Tibial artery (tissue), 4 donors: ENCODE measurements around the gene WASF1.
A peak's percentile ranks its signal among the peaks of the same experiment; 100 is the strongest.

Experiments
- DNase-seq, 2 donors: peaks; one replicate each; pipeline ENCODE4 v3.0.0-alpha.2; 2019
- H3K27ac ChIP-seq, 2 donors: fragments of 200-600 bp; sonication (generic) in 1 of 2; 1 replicate in 1 of 2; 2 replicates in 1 of 2; pipeline ENCODE4 v1.5.1; 2018 to 2019; ENCODE audit warnings: mild to moderate bottlenecking in 1 of 2
- H3K27me3 ChIP-seq, 2 donors: fragments of 200-600 bp; sonication (generic) in 1 of 2; one replicate each; pipeline versions ENCODE4 v1.5.1 to v1.6.0; 2016 to 2019
- H3K36me3 ChIP-seq, 3 donors: fragments of 200-600 bp; sonication (generic) in 2 of 3; one replicate each; pipeline ENCODE4 v1.5.1; 2016 to 2019; ENCODE audit warnings: mild to moderate bottlenecking in 2 of 3
- H3K4me1 ChIP-seq, 4 donors: fragments of 200-600 bp; sonication (generic) in 2 of 4; 1 replicate in 3 of 4; 2 replicates in 1 of 4; pipeline ENCODE4 v1.5.1; 2016 to 2019
- H3K4me3 ChIP-seq, 2 donors: fragments of 200-600 bp; sonication (generic) in 1 of 2; 1 replicate in 1 of 2; 2 replicates in 1 of 2; pipeline ENCODE4 v1.5.1; 2018 to 2019; ENCODE audit warnings: mild to moderate bottlenecking in 2 of 2
- H3K9me3 ChIP-seq, 3 donors: fragments of 200-600 bp; sonication (generic) in 1 of 3; one replicate each; pipeline ENCODE4 v1.5.1; 2016 to 2019
- intact Hi-C: fragments of 100-400 bp; cut with DNase I; formaldehyde crosslinking; loops from one replicate; pipeline ENCODE4 v1.15.0; 2023; ENCODE audit warnings: low total_unique reads
- TF ChIP-seq, protein P1 (sequence below), 2 experiments: fragments of 200-600 bp in 1 of 2; fragments of 450-650 bp in 1 of 2; IDR thresholded peaks; one replicate each; pipeline ENCODE4 v1.5.1; 2017 to 2019; ENCODE audit warnings: antibody characterized with exemption in 2 of 2, mild to moderate bottlenecking in 1 of 2, moderate library complexity in 1 of 2

The WASF1 gene

DNA sequence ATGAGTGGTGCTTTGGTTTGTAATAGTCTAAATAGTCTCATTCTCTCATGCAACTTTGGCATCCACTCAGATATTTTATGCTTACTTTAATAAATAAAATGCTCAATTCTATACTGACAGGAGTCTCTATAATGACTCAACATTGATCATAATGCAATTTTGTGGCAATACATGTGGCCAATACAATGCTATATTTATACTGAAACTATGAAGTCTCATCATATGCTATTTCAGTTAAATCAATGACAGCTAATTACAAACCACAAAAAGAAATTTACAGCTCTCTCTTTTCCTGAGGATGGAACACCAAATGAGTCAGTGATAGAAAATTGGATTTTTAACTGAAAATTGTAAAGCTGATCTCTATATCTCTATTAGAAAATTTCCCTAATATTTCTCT lies 77.1 kb downstream of the WASF1 start:
- no peaks in the 10 kb centered on the region for H3K27me3 ChIP-seq
- no peak overlapping the region for H3K27ac ChIP-seq
- no peaks in the 10 kb centered on the region for H3K9me3 ChIP-seq
- TF ChIP-seq, protein P1, sequence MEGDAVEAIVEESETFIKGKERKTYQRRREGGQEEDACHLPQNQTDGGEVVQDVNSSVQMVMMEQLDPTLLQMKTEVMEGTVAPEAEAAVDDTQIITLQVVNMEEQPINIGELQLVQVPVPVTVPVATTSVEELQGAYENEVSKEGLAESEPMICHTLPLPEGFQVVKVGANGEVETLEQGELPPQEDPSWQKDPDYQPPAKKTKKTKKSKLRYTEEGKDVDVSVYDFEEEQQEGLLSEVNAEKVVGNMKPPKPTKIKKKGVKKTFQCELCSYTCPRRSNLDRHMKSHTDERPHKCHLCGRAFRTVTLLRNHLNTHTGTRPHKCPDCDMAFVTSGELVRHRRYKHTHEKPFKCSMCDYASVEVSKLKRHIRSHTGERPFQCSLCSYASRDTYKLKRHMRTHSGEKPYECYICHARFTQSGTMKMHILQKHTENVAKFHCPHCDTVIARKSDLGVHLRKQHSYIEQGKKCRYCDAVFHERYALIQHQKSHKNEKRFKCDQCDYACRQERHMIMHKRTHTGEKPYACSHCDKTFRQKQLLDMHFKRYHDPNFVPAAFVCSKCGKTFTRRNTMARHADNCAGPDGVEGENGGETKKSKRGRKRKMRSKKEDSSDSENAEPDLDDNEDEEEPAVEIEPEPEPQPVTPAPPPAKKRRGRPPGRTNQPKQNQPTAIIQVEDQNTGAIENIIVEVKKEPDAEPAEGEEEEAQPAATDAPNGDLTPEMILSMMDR (IDR thresholded peaks at IDR 0.05) = no peak
- H3K36me3 ChIP-seq = peaks cover 15 to 22% (median 16%) of the 10 kb centered on the region in 3 donors
- peaks cover 0 to 20% (median 3%) of the 10 kb centered on the region in 4 donors for H3K4me1 ChIP-seq
- DNase-seq = no peak
- intact Hi-C loops = no loop called here
- H3K4me3 ChIP-seq = no peak overlapping the region

DNA sequence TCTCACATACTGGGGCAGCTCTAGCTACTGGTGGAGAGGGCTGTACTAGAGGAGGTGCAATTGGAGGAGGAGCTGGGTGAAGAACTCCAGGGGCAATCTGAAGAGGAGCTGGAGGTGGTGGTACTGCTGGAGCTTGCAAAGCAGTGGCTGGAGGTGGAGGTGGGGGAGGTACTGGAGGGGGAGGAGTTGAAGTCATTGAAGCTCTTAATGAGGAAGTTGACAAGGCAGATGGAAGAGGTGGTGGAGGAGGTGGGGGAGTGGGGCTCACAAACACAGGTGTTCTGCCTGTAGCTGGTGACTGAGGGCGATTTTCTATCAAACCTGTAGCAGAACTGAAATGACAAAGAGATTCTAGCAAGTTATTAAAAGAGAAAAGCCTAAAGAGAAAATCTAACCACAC lies 77.6 kb downstream of the WASF1 start:
- intact Hi-C loops = no loop called here
- peaks cover 15 to 22% (median 16%) of the 10 kb centered on the region in 3 donors for H3K36me3 ChIP-seq

DNA sequence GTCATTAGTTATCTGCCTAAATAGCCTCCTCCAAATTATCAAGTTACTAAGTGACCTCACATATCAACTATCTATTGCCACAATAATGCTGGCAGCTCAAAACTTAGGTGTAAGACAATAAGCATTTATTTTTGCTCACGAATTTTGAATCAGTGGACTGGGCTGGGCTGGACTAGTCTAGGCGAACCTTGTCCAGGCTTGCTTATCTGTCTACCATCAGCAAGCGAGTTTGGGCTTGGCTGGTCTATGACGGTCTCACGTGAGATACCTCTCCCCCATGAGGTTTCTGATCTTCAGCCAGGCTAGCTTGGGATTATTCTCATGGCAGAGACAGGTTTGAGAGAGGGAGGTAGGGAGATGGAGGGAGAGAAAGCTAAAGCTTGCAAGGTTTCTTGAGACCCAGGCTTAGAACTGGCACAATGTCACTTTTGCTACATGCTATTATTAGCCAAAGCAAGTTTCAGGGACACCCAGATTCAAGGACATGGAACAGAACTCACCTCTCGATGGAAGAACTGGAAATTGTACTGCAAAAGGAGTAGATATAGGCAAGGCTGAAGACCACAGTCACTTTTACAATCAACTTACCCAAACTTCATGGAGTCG lies 80.9 kb downstream of the WASF1 start:
- no peak for DNase-seq
- Histone ChIP-seq H3K27ac (no peak overlapping the region), H3K4me3 (no peak overlapping the region), H3K27me3 (no peaks in the 10 kb centered on the region), H3K9me3 (no peaks in the 10 kb centered on the region), H3K36me3 (peaks cover 6 to 14% (median 10%) of the 10 kb centered on the region in 3 donors), H3K4me1 (peaks cover 0 to 37% (median 11%) of the 10 kb centered on the region in 4 donors)
- intact Hi-C loops = no loop called here
- TF ChIP-seq, protein P1 (IDR thresholded peaks at IDR 0.05) = no peak

More for the DNA sequence above, 77.6 kb downstream of the WASF1 start:
- H3K27me3 ChIP-seq = no peaks in the 10 kb centered on the region
- peaks cover 0 to 25% (median 6%) of the 10 kb centered on the region in 4 donors for H3K4me1 ChIP-seq
- H3K4me3 ChIP-seq = no peak overlapping the region
- no peaks in the 10 kb centered on the region for H3K9me3 ChIP-seq
- no peak for DNase-seq
- TF ChIP-seq, protein P1 (IDR thresholded peaks at IDR 0.05) = no peak
- H3K27ac ChIP-seq = no peak overlapping the region

DNA sequence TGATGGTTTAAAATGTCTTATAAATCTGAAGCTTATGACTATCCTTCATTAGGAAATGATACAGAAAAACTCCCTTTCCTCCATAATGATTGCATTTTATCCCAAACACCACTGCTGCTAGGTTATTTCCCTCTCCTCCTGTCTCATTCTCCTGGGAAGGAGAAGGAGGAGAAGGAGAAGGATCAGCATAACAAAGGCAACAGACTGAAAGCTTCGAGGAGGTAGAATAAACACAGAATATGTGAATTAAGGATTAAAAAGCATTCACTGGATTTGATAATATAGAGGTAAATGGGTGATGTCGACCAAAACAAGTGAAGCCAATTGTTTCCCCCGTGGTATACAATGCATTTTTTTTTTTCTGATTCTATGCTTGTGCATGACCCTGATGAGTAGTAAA lies 82.0 kb downstream of the WASF1 start:
- DNase-seq = no peak
- peak overlapping the region; percentile 29 to 65 for H3K27ac ChIP-seq
- H3K27me3 ChIP-seq = no peaks in the 10 kb centered on the region
- TF ChIP-seq, protein P1 (IDR thresholded peaks at IDR 0.05) = no peak
- peaks cover 6 to 12% (median 10%) of the 10 kb centered on the region in 3 donors for H3K36me3 ChIP-seq
- H3K9me3 ChIP-seq = no peaks in the 10 kb centered on the region
- intact Hi-C loops = no loop called here
- H3K4me3 ChIP-seq = no peak overlapping the region
- peaks cover 0 to 37% (median 11%) of the 10 kb centered on the region in 4 donors for H3K4me1 ChIP-seq

DNA sequence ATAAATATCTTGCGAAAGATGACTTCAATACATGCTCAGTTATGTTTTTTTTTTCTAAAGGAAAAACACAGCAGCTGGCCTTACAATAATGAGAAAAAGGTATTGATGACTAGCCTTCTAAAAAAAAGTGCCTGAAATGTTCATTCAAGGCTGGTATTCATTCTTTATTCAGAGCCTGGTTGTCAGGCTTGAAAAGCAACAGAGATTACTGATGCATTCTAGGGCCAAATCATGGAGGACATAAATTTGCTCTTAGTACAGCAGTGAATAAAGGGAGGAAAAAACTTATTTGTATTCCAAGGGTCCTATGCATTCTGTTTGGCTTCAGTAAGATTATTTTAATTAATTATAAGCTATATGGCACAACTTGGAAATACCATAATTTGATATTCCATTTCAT lies 83.5 kb downstream of the WASF1 start:
- TF ChIP-seq, protein P1 (IDR thresholded peaks at IDR 0.05) = no peak
- no peak overlapping the region for H3K4me3 ChIP-seq
- DNase-seq = no peak
- H3K27me3 ChIP-seq = no peaks in the 10 kb centered on the region
- H3K4me1 ChIP-seq = peaks cover 0 to 37% (median 11%) of the 10 kb centered on the region in 4 donors
- no peaks in the 10 kb centered on the region for H3K9me3 ChIP-seq
- H3K36me3 ChIP-seq = peaks cover 0 to 2% (median 0%) of the 10 kb centered on the region in 3 donors
- peak overlapping the region; percentile 29 to 65 for H3K27ac ChIP-seq
- intact Hi-C loops = no loop called here
